ENCODE data around the gene PSMD13.

DNA sequence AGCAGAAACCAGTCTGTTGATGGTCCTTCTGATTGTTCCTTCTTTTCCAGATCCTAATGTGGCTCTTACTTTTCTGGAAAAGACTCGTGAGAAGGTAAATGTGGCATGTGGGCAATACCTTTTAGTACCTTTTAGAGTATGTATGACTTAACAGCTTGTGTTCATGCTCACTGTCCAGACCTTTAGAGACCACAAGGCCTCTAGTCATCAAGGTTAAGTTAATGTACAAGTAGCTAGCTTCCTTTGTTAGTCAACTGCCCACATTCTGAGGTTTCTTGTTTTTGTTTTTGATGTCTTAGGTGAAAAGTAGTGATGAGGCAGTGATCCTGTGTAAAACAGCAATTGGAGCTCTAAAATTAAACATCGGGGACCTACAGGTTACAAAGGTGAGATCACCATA lies 7.6 kb downstream of the PSMD13 start:
- TF ChIP-seq, protein P1, sequence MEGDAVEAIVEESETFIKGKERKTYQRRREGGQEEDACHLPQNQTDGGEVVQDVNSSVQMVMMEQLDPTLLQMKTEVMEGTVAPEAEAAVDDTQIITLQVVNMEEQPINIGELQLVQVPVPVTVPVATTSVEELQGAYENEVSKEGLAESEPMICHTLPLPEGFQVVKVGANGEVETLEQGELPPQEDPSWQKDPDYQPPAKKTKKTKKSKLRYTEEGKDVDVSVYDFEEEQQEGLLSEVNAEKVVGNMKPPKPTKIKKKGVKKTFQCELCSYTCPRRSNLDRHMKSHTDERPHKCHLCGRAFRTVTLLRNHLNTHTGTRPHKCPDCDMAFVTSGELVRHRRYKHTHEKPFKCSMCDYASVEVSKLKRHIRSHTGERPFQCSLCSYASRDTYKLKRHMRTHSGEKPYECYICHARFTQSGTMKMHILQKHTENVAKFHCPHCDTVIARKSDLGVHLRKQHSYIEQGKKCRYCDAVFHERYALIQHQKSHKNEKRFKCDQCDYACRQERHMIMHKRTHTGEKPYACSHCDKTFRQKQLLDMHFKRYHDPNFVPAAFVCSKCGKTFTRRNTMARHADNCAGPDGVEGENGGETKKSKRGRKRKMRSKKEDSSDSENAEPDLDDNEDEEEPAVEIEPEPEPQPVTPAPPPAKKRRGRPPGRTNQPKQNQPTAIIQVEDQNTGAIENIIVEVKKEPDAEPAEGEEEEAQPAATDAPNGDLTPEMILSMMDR (IDR thresholded peaks at IDR 0.05; ENCODE audit: low read depth, low read length, poor library complexity, severe bottlenecking), result no peak
- TF ChIP-seq EZH2phosphoT487 (IDR thresholded peaks at IDR 0.05; ENCODE audit: borderline replicate concordance, low read length), result no peak
